ENCODE results near the gene WDR1.

Gene WDR1

GRCh38 chr4:10079912-10080588 is 36.5 kb downstream of the WDR1 start:
- Mint-ChIP-seq H3K36me3 (peaks cover 100% of the 10 kb centered on the region), H3K9me3 (no peaks in the 10 kb centered on the region), H3K4me1 (peaks cover 6% of the 10 kb centered on the region), H3K4me3 (no peak overlapping the region), H3K27ac (peak overlapping the region; percentile 75)
- DNase-seq (ENCODE audit: low spot score in 2 of 2) (no peak), ATAC-seq (no peak)

DNA sequence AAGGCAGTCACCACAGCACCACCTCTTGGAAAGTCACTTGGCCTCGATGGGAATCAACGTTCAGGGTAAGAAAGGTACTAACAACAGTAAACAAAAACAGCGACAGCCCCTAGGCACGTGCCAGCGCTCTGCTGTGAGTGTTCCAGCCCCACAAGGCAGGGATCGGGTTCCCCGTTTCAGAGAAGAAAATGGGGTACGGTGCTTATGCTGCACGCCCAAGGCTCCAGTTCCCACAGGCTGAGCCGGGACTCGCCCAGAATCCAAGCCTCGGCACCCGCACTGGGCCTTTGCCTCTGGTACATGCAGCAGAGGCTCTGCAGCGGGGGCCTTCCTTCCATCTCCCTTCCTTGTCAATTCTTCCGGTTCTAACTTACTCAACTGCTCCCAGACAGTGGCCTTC is 37.3 kb downstream of the WDR1 start:
- no peak for ATAC-seq
- Mint-ChIP-seq H3K4me3 (no peak overlapping the region), H3K9me3 (no peaks in the 10 kb centered on the region), H3K27ac (peak overlapping the region; percentile 75), H3K4me1 (peaks cover 6% of the 10 kb centered on the region), H3K36me3 (peaks cover 100% of the 10 kb centered on the region)
- no peak for DNase-seq (ENCODE audit: low spot score in 2 of 2)

GRCh38 chr4:10078481-10079233 is 37.9 kb downstream of the WDR1 start:
- Mint-ChIP-seq H3K27ac (peak overlapping the region; percentile 75), H3K4me3 (no peak overlapping the region), H3K36me3 (peaks cover 100% of the 10 kb centered on the region), H3K9me3 (no peaks in the 10 kb centered on the region), H3K4me1 (peaks cover 6% of the 10 kb centered on the region)
- ATAC-seq, result no peak
- no peak for DNase-seq (ENCODE audit: low spot score in 2 of 2)

GRCh38 chr4:10077483-10078335 is 38.9 kb downstream of the WDR1 start:
- no peak for DNase-seq (ENCODE audit: low spot score in 2 of 2)

GRCh38 chr4:10077076-10077475 is 39.5 kb downstream of the WDR1 start:
- DNase-seq (ENCODE audit: low spot score in 2 of 2) (no peak), ATAC-seq (no peak)
- Mint-ChIP-seq H3K9me3 (no peaks in the 10 kb centered on the region), H3K27ac (peak overlapping the region; percentile 75), H3K36me3 (peaks cover 100% of the 10 kb centered on the region), H3K4me1 (peaks cover 6% of the 10 kb centered on the region), H3K4me3 (no peak overlapping the region)

More at GRCh38 chr4:10077483-10078335, 38.9 kb downstream of the WDR1 start:
- Mint-ChIP-seq H3K4me1 (peaks cover 6% of the 10 kb centered on the region), H3K9me3 (no peaks in the 10 kb centered on the region), H3K4me3 (no peak overlapping the region), H3K36me3 (peaks cover 100% of the 10 kb centered on the region), H3K27ac (peak overlapping the region; percentile 75)
- ATAC-seq, result no peak

GRCh38 chr4:10075953-10076391 is 40.6 kb downstream of the WDR1 start:
- DNase-seq (ENCODE audit: low spot score in 2 of 2), result no peak
- Mint-ChIP-seq H3K9me3 (no peaks in the 10 kb centered on the region), H3K36me3 (peaks cover 100% of the 10 kb centered on the region), H3K4me3 (no peak overlapping the region), H3K27ac (peak overlapping the region; percentile 64), H3K4me1 (peaks cover 6% of the 10 kb centered on the region)
- ATAC-seq, result no peak

- ATAC-seq (no peak), DNase-seq (ENCODE audit: low spot score in 2 of 2) (no peak)
- H3K27ac Mint-ChIP-seq, result peak overlapping the region; percentile 64
- no peak overlapping the region for H3K4me3 Mint-ChIP-seq
- peaks cover 100% of the 10 kb centered on the region for H3K36me3 Mint-ChIP-seq
- peaks cover 6% of the 10 kb centered on the region for H3K4me1 Mint-ChIP-seq
- no peaks in the 10 kb centered on the region for H3K9me3 Mint-ChIP-seq
These were observed 41.3 kb downstream of the WDR1 start for GRCh38 chr4:10075158-10075863.

DNA sequence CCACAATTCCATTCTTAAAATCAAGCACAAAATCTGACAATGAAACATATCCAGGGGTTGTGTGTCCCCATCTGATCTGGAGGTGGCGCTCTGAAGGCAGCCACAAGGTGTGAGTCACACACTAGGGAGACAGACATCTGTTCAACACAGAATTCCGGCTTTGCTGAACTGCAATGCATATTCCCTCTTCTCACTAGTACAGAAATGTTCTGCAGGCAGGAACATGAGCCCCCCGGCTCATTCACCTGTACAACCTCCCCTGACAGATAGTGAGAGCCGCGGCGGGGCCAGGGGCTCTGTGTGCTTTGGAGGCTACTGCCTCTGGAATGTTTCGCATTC is 41.9 kb downstream of the WDR1 start:
- Mint-ChIP-seq H3K4me1 (peaks cover 6% of the 10 kb centered on the region), H3K27ac (peak overlapping the region; percentile 64), H3K36me3 (peaks cover 100% of the 10 kb centered on the region), H3K4me3 (no peak overlapping the region), H3K9me3 (no peaks in the 10 kb centered on the region)
- ATAC-seq (peak; percentile 33), DNase-seq (ENCODE audit: low spot score in 2 of 2) (no peak)

- peaks cover 99% of the 10 kb centered on the region for H3K36me3 Mint-ChIP-seq
These were observed 42.4 kb downstream of the WDR1 start for GRCh38 chr4:10074076-10074766.

GRCh38 chr4:10072420-10073017 is 44.1 kb downstream of the WDR1 start:
- DNase-seq (ENCODE audit: low spot score in 2 of 2) (no peak), ATAC-seq (no peak)
- no peaks in the 10 kb centered on the region for H3K9me3 Mint-ChIP-seq
- peaks cover 6% of the 10 kb centered on the region for H3K4me1 Mint-ChIP-seq
- peaks cover 98% of the 10 kb centered on the region for H3K36me3 Mint-ChIP-seq
- H3K27ac Mint-ChIP-seq, result peak overlapping the region; percentile 64
- no peak overlapping the region for H3K4me3 Mint-ChIP-seq

More at GRCh38 chr4:10074076-10074766, 42.4 kb downstream of the WDR1 start:
- no peak for DNase-seq (ENCODE audit: low spot score in 2 of 2)
- no peaks in the 10 kb centered on the region for H3K9me3 Mint-ChIP-seq
- ATAC-seq, result no peak
- H3K27ac Mint-ChIP-seq, result peak overlapping the region; percentile 64
- H3K4me1 Mint-ChIP-seq, result peaks cover 6% of the 10 kb centered on the region
- H3K4me3 Mint-ChIP-seq, result no peak overlapping the region

- DNase-seq (ENCODE audit: low spot score in 2 of 2) (no peak), ATAC-seq (no peak)
- no peaks in the 10 kb centered on the region for H3K4me1 Mint-ChIP-seq
- peak overlapping the region; percentile 61 for H3K27ac Mint-ChIP-seq
- H3K4me3 Mint-ChIP-seq, result no peak overlapping the region
- peaks cover 97% of the 10 kb centered on the region for H3K36me3 Mint-ChIP-seq
- no peaks in the 10 kb centered on the region for H3K9me3 Mint-ChIP-seq
These were observed 47.4 kb downstream of the WDR1 start for GRCh38 chr4:10069075-10069642.

DNA sequence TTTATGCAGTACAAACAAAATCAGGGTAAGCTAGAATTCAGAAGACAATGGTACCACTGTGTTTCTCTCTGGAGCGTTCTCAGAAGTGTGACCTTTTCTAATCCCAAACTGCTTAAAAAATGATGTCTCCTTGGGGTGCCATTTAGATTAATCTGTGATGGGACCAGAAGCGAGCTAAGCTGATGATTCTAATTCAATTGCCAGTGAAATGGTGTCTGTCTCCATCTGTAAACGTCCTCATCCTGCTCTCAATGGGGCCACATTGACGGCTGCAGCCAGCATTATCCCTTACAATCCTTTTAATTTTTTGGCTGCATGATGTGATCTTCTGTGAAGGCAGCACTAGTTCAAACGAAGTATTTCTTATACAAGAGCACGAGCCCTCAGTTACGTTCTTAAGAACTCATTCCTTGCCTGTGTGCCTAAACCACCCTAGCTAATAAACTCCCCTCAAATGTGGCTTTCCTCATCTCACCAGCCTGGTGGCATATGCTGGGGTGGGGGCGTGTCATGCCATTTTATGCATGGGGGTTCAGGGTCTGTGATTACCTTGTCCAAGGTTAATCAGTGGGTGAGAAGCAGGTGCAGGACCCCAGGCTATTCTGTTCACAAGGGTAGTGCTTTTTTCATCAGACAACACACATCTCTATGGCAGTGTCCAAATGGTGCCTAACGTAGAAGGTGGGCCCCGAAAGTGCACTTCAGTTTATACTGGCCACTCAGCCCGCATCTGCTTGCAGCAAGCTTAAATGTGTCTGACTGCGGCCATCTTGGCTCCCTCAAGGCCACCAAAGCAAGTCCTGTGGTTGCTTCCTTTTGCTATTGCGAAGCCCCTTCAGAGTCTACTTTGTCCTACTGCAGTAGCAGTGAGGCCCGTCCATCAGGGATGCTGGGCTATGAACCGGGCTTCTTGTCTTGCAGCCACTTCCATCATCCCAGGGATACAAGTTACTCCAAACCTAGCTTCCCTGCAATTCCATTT is 49.6 kb downstream of the WDR1 start:
- ATAC-seq (no peak), DNase-seq (ENCODE audit: low spot score in 2 of 2) (no peak)
- Mint-ChIP-seq H3K27ac (peak overlapping the region; percentile 37), H3K9me3 (no peaks in the 10 kb centered on the region), H3K4me3 (no peak overlapping the region), H3K4me1 (no peaks in the 10 kb centered on the region), H3K36me3 (peaks cover 89% of the 10 kb centered on the region)

DNA sequence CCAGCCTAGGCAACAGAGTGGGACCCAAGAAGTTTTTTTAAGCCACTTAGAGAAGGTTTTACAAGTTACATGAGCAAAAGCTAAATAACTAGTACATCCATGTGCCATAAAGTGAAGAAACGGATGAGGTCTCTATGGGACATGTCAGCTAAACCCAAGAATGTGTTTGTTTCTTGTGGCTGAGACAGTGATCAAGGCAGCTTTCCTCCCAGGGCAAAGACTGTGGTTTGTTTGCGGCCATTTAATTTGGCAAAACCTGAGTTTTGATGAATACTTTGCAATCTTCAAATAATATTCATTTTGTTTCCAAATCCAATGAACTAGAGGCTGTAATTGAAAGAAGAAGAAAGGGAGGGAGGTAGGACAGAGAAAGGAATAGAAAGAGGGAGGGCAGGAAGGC is 50.4 kb downstream of the WDR1 start:
- no peaks in the 10 kb centered on the region for H3K4me1 Mint-ChIP-seq
- no peak overlapping the region for H3K4me3 Mint-ChIP-seq
- H3K27ac Mint-ChIP-seq, result peak overlapping the region; percentile 37
- DNase-seq (ENCODE audit: low spot score in 2 of 2), result no peak
- no peak for ATAC-seq
- no peaks in the 10 kb centered on the region for H3K9me3 Mint-ChIP-seq
- peaks cover 82% of the 10 kb centered on the region for H3K36me3 Mint-ChIP-seq

All from stimulated activated effector memory CD8-positive, alpha-beta T cell treated with anti-CD3 and anti-CD28 coated beads, Interleukin-12 subunit alpha, Interleukin-12 subunit beta, amount 100 ng/mL, for 72 hours (primary cell).